PC-9 (cell line): ENCODE results near the gene MACROD2.

ENCODE experiments used
- CTCF ChIP-seq: fragments of 200-600 bp; sonication (generic); conservative IDR thresholded peaks from 2 replicates; pipeline ENCODE4 v1.6.1; 2017; ENCODE audit warnings: mixed run types, antibody characterized with exemption, mild to moderate bottlenecking, moderate library complexity
- EZH2 ChIP-seq: fragments of 200-600 bp; sonication (generic); IDR thresholded peaks from 2 replicates; pipeline ENCODE4 v1.8.0; 2017; ENCODE audit warnings: antibody characterized with exemption, low read depth

- TF ChIP-seq CTCF (no peak), EZH2 (no peak)
Observed at GRCh38 chr20:15047042-15047441, 1051.7 kb downstream of the MACROD2 start.
